ENCODE measurements around the gene KLHL41.
A peak's percentile ranks its signal among the peaks of the same experiment; 100 is the strongest.

The KLHL41 gene

GRCh38 chr2:169461143-169461542, 48.4 kb upstream of the KLHL41 start:
- H3K9me3 ChIP-seq (ENCODE audit: control insufficient read depth, insufficient read depth, low read depth, low read length) = no peaks in the 10 kb centered on the region
- ChIA-PET CTCF (interaction anchor here (0.6 to 1.0 kb wide), 2 partner anchors 10 to 152 kb away, joined by 3 read pairs; no protein-coding TSS in a partner anchor), POLR2A (no interaction called here)
- H3K27ac ChIP-seq (ENCODE audit: extremely low read depth, low read depth, low read length) = no peak overlapping the region
- H3K4me1 ChIP-seq (ENCODE audit: control insufficient read depth, insufficient read depth, low read length) = peaks cover 2% of the 10 kb centered on the region; the same call in 1 of the 2 replicates
- no peaks in the 10 kb centered on the region for H3K36me3 ChIP-seq (ENCODE audit: control insufficient read depth in 2 of 2, insufficient read depth in 1 of 2, low read length in 2 of 2)
- TF ChIP-seq KLF9 (tag by site-specific recombination; IDR thresholded peaks at IDR 0.05; ENCODE audit: low read depth) (no peak), ZBTB17 (tag by site-specific recombination; IDR thresholded peaks at IDR 0.05) (no peak), ZNF148 (tag by site-specific recombination; IDR thresholded peaks at IDR 0.05; ENCODE audit: borderline replicate concordance) (no peak), FEZF1 (tag by site-specific recombination; IDR thresholded peaks at IDR 0.05) (no peak), ZNF600 (tag by site-specific recombination; IDR thresholded peaks at IDR 0.05) (no peak), ZNF223 (tag by site-specific recombination; IDR thresholded peaks at IDR 0.05) (no peak), ZNF629 (tag by site-specific recombination; IDR thresholded peaks at IDR 0.05) (no peak), ZFHX2 (tag by site-specific recombination; conservative IDR thresholded peaks at IDR 0.05) (no peak), PRDM6 (tag by site-specific recombination; IDR thresholded peaks at IDR 0.05) (no peak), EGR2 (tag by site-specific recombination; IDR thresholded peaks at IDR 0.05; ENCODE audit: low read depth) (no peak), ZFP41 (tag by site-specific recombination; IDR thresholded peaks at IDR 0.05; ENCODE audit: borderline replicate concordance) (no peak), ZNF521 (tag by site-specific recombination; IDR thresholded peaks at IDR 0.05) (no peak), ZNF202 (tag by site-specific recombination; IDR thresholded peaks at IDR 0.05; ENCODE audit: borderline replicate concordance) (no peak), KLF10 (tag by site-specific recombination; IDR thresholded peaks at IDR 0.05) (no peak), KLF1 (tag by site-specific recombination; IDR thresholded peaks at IDR 0.05) (no peak)
- H3K4me3 ChIP-seq (ENCODE audit: low read depth, low read length) = no peak overlapping the region

GRCh38 chr2:169462896-169463695, 46.4 kb upstream of the KLHL41 start:
- CTCF ChIA-PET = interaction anchor here (0.7 to 2.0 kb wide), 5 partner anchors 11 to 331 kb away, joined by 3 to 7 read pairs (median 3); partner anchors contain the start of gene BBS5
- Histone ChIP-seq H3K27ac (ENCODE audit: extremely low read depth, low read depth, low read length) (no peak overlapping the region), H3K36me3 (ENCODE audit: control insufficient read depth in 2 of 2, insufficient read depth in 1 of 2, low read length in 2 of 2) (no peaks in the 10 kb centered on the region), H3K4me3 (ENCODE audit: low read depth, low read length) (no peak overlapping the region), H3K4me1 (ENCODE audit: control insufficient read depth, insufficient read depth, low read length) (peaks cover 2% of the 10 kb centered on the region; the same call in 1 of the 2 replicates), H3K9me3 (ENCODE audit: control insufficient read depth, insufficient read depth, low read depth, low read length) (no peaks in the 10 kb centered on the region)
- POLR2A ChIA-PET = interaction anchor here (2.1 kb wide), 1 partner anchor 16 kb away, joined by 5 read pairs; the partner anchor contains the start of gene BBS5
- TF ChIP-seq ZNF324 (tag by site-specific recombination; IDR thresholded peaks at IDR 0.05) = no peak
- no peak for TF ChIP-seq ZNF580 (tag by site-specific recombination; IDR thresholded peaks at IDR 0.05)
- TF ChIP-seq ZNF404 (tag by site-specific recombination; IDR thresholded peaks at IDR 0.05) = no peak
- peak; percentile 24; the same call in 1 of the 2 replicates for TF ChIP-seq OSR2 (tag by site-specific recombination; IDR thresholded peaks at IDR 0.05)
- no peak for TF ChIP-seq GFI1B (tag by site-specific recombination; IDR thresholded peaks at IDR 0.05)
- no peak for TF ChIP-seq ELK4 (IDR thresholded peaks at IDR 0.05; ENCODE audit: borderline replicate concordance, low read depth, low read length)
- no peak for TF ChIP-seq ZNF2 (tag by site-specific recombination; IDR thresholded peaks at IDR 0.05)
- no peak for TF ChIP-seq ZNF654 (tag by site-specific recombination; IDR thresholded peaks at IDR 0.05; ENCODE audit: low read depth)
- TF ChIP-seq ZNF747 (tag by site-specific recombination; IDR thresholded peaks at IDR 0.05) = no peak
- no peak for TF ChIP-seq ZNF639 (tag by site-specific recombination; IDR thresholded peaks at IDR 0.05)
- TF ChIP-seq ZNF37A (tag by site-specific recombination; IDR thresholded peaks at IDR 0.05) = no peak
